ENCODE data around the gene ECE1.

Gene ECE1

GRCh38 chr1:21268281-21269239, 21.7 kb downstream of the ECE1 start:
- no peak for DNase-seq (ENCODE audit: low read depth)

DNA sequence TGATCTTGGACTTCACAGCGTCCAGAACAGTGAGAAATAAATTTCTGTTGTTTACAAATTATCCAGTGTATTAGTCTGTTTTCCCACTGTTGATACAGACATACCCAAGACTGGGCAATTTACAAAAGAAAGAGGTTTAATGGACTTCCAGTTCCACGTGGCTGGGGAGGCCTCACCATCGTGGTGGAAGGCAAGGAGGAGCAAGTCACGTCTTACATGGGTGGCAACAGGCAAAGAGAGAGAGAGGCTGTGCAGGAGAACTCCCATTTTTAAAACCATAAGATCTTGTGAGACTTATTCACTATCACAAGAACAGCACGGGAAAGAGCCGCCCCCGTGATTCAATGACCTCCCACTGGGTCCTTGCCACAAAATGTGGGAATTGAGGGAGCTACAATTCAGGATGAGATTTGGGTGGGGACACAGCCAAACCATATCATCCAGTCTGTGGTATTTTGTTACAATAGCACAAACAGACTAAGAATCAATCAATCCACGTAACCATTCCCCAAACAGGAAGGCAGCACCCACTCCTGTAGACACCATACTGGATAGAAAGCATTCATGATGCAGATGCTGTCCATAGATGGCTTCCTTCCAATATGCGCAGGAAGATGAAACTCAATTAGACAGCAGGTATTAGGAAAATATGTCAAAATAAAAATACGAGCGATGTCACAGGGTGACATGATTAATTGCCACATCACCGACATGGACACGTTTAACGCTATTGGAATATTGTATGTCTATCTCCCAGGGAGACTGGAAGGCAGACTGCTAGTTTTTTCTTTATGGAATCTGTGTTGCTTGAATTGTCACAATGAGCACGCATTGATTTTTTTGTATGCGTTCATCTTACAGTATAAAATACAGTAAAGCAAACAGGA, 22.8 kb downstream of the ECE1 start:
- no peak for DNase-seq (ENCODE audit: low read depth)

GRCh38 chr1:21266119-21266774, 24.0 kb downstream of the ECE1 start:
- DNase-seq (ENCODE audit: low read depth): no peak

DNA sequence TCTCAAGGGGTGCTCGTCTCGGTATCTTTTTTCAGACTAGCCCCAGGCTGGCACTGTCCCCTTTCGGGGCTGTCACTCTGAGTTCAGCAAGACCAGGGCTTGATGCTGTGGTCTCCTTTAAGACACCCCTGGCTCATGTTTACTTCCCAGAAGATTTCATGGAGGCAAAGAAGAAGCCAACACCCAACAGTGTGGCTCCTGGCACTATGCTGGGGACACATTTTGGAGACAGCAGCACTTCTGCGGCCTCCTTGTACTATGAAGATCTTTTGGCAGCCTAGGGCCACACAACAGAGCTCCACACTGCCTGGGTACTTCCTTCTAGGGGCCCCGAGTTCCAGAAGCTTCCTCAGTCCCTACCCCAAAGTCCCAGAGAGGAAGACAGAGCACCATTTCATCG, 24.6 kb downstream of the ECE1 start:
- no peak for DNase-seq (ENCODE audit: low read depth)

DNA sequence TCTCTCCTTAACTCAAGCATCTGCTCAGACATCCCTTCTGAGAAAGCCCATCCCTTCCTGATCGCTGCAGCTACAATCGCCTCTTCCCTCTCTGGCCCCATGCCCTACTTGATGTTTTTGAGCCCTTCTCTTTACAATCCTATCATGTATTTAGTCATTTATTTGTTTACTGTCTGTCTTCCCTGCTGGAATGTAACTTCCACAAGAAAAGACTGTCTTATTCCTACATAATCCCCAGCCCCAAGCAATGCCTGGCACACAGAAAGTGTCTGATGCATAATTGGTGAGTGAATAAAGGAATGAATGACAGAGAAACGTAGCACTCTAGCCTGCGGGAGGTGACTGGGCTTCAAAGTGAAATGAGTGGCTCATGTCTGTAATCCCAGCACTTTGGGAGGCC, 25.4 kb downstream of the ECE1 start:
- DNase-seq (ENCODE audit: low read depth): no peak

DNA sequence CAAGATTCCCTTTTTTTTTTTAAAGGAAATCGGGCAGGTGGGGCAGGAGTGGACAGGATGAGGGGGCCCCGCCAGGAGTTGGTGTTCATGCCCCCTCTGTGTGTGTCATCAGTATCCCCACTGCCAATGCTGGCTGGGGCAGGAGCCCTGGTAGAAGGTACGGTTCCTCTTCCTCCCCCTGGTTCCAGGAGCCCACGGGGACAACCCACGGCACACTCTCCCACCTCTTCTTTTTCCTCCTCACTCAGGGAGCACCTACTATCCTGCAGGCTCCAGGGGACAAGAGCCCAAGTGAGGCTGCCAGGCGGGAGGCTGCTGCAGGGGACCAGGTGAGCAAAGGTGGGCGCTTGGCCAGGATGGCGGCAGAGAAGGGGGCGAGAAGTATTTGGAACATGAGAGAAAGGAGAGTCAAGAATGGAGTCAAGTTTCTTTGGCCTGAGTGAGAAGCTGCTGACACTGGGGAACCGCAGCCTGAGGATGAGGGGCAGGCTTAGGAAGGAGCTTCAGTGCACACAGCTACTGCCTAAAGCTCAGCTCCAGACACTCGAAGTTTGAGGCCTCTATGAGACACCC, 26.5 kb downstream of the ECE1 start:
- DNase-seq (ENCODE audit: low read depth): no peak

- no peak for DNase-seq (ENCODE audit: low read depth)
Observed at GRCh38 chr1:21263052-21263429, 27.2 kb downstream of the ECE1 start.

- peak; percentile 80 for DNase-seq (ENCODE audit: low read depth)
Observed at GRCh38 chr1:21262293-21263051, 27.8 kb downstream of the ECE1 start.

DNA sequence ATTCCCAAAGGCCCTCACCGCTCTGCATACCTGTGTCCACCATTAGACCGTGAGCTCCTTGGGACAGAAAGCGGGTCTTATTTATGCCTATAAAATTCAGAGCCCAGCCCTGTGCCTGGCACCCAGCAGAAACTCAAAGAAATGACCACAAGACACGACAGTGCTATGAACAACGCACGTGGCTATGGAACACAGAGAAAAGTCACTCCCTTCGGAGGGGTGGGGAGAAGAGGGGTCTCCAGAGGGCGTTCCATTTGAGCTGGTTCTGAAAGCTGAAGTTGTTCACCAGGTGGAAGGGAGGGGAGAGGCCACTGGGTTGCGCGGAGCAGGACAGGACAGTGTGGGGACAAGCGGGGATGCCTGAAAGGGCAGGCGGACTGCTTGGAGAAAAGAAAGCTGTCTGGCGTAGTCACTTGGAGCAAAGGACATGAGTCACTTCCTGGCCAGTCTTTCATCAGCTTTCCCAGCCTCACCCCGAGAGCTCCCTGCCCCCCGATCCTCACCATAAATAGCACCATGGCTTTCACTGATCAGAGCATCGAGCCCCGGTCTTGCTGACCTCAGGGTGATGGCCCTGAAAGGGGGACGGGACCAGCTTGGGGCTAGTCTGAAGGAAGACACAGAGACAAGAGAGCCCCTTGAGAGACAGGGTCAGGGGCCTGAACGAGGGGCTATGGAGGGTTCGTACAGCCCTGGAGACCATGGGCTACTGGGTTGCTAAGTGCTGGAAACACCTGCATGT, 28.5 kb downstream of the ECE1 start:
- DNase-seq (ENCODE audit: low read depth): peak; percentile 93

DNA sequence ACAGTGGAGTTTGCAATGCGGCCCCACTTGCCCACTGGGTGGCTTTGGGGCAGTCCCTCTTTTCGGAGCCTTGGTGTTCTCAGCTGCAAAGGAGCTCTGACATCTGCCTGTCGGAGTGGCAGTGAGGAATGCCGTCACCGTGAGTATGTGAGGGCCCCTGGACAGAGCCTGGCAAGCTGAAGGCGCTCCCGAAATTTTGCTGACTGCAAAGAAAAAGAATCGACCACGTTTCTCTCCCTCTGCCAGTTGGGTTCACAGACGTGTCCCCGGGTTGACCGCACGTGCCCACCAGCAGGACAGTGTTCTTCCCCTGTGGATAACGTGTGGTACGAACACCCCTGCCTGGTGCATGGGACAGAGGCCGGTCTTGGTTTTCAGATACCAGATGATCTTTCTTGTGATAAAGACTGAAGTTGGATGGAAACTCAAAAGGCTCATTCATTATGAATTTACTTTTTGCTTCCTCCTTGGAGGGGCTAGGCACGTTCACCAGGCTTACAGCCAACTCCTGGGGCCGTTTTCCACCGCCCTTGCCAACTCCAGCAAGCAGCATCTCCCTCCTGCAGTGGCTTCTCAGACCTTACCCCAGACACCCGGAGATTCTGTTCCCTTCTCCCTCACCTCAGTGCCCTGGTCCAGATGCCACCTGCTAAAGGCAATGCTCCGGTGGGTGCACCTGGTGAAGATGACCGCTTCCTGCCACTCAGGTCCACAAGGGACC, 29.7 kb downstream of the ECE1 start:
- no peak for DNase-seq (ENCODE audit: low read depth)

GRCh38 chr1:21259316-21260076, 30.8 kb downstream of the ECE1 start:
- DNase-seq (ENCODE audit: low read depth): no peak

- DNase-seq (ENCODE audit: low read depth): no peak
Observed at GRCh38 chr1:21258331-21259134, 31.7 kb downstream of the ECE1 start.

DNA sequence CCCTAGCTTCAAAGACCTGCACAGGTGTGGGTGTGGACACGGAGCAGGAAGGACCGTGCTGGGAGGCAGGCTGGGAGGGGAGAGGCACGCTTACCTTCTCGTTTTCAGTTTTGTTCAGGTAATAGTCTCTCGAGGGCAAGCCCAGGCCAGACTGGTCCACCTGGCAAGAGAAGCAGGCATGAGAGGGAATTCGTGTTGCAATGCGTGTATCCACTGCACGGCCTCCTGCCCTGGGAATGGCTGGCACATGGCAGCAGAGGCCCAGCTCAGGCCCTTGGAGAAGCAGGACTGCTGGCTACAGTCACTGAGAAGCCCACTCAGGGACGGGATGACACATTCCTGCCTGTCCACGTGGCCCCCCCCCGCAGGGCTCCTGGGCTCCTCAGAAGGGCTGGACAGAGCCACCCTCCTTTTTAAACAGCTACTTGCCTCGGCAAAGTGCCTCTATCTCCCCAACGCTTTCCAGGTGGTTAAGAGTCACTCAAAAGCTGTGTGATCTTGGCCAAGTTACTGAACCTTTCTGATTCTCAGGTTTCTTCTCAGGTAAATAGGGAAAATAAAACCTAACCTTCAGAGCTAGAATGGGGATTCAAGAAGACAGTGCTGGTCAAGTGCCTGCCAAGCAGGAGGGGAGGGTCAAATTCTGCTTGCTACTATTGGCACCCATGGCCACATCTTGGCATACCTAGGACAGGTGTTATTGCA, 32.7 kb downstream of the ECE1 start:
- DNase-seq (ENCODE audit: low read depth): no peak

DNA sequence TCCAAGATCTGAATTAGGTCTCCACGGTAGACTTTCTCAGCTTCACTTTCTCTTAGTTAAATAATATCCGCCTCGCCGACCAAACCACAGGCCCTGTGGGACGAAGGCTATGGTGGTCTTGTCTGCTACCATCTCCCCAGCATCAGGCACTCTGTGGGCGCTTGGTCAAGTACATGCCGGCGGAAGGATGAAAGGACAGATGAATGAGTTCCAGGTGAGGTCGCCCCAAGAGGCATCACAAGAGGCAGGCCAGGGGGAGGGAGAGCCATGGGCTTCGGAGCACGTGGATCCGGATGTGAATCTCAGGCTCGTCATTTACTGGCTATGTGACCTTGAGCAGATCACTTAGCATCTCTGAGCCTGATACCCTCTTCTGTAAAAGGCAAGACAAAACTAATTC, 33.5 kb downstream of the ECE1 start:
- no peak for DNase-seq (ENCODE audit: low read depth)

DNA sequence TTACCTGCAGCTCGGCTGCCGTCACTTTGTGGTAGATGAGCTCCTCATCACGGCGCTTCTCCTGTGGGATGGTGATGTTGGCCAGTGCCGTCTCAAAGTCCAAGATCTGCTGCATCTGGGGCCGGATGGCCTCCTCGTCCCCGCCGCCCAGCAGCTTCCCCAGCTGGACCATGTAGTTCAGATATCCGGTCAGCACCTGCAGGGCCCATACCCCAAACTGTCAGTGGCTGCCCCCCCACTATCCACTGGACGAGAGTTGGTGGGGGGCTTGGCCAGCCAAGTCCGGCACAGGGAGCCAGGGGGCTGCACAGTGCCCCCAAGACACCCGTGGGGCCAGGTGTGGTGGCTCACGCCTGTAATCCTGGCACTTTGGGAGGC, 34.3 kb downstream of the ECE1 start:
- DNase-seq (ENCODE audit: low read depth): no peak

- peak; percentile 69 for DNase-seq (ENCODE audit: low read depth)
Observed at GRCh38 chr1:21255284-21255942, 34.9 kb downstream of the ECE1 start.

- DNase-seq (ENCODE audit: low read depth): no peak
Observed at GRCh38 chr1:21254335-21254951, 35.8 kb downstream of the ECE1 start.

Measured in GM04504 (cell line).